A172 (cell line): ENCODE measurements around the gene ITGB4. TPM values are rescaled to one million over a fixed set of nuclear protein-coding genes. Genes with fewer than 3 reads are reported as not detected.
"Not testable (repeated sequence)": the region's sequence is repeated elsewhere in the genome, so short reads cannot be mapped to it uniquely, and the experiment has no call there.

Experiments used
- DNase-seq: peaks from one replicate; pipeline ENCODE4 v3.0.0-alpha.2; 2015; ENCODE audit warnings: low spot score
- total RNA-seq: library from RNA; depleted of rRNA; stranded (reverse); fragments of >200 nt; shearing (Covaris generic); gene quantifications from 2 replicates; pipeline ENCODE4 v1.2.3, GENCODE V29; 2014

ITGB4 gene
- total RNA-seq, 1 experiment from 2014 or later, result 15.0 TPM

GRCh38 chr17:75769536-75769935 is 48.3 kb downstream of the ITGB4 start:
- DNase-seq, result no peak

DNA sequence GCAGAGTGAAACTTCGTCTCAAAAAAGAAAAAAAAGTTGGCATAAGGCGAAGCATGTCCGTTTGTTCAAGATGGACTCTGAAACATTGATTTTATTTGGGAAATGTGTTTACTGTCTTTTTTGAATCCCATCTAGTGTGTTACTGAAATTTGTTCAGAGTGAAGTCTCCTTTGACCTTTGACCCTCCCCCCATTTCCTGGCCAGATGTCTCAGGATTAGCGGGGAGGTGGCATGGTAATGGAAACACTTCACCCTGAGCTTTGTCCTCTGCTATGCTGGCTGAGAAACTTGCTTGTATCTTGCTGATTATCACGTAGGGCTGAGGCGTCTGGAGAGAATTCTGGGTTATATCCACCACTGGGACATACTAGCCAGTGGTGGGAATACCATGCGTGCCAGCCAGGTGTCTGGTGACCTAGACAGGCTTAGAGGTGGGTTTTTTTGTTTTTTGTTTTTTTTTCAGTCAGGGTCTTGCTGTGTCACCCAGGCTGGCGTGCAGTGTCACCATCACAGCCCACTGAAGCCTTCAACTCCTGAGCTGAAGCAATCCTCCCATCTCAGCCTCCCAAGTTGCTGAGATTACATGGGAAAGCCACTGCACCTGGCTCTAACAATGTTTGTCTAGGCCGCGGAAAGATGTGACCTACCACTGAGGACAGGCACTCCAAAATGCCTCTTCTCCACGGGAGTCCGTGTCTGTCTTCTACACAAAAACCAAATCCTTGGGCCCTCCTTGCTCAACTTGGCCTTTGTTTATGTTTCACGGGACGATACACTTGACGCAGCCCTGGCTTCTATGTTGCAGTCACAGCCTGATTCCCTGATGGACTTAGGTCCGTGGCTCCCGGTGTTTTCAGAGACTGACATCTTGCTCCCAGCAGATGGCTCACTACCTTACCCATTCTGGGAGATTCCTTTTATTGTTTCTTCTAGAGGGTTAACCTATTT is 50.3 kb downstream of the ITGB4 start:
- DNase-seq, result no peak

- no peak for DNase-seq
These were observed 52.0 kb downstream of the ITGB4 start for GRCh38 chr17:75773121-75773807.

- no peak for DNase-seq
These were observed 52.7 kb downstream of the ITGB4 start for GRCh38 chr17:75773808-75774470.

DNA sequence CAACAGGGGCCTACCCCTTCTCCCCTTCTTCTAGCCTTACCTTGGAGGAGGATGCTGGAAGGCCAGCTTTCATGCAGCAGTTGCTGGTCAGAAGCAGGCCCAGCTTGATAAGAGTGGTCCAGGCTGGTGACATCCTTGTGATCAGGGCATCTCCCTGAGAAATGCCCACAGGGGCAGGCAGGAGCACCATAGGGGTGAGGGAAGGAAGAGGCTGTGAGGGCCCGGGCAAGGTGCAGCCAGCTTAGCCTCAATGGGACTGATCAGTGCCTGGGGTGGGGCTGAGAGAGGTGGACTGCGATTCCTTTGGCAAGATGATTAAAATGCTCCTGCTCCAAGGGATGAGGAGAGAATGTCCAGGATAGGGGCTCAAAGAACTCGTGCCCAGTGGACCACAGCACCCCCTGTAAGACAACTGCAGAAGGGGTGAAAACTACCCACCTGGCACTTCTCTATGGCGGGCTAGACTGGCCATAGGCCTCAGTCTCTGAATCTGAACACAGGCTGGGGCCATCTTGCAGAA is 53.3 kb downstream of the ITGB4 start:
- DNase-seq, result no peak

DNA sequence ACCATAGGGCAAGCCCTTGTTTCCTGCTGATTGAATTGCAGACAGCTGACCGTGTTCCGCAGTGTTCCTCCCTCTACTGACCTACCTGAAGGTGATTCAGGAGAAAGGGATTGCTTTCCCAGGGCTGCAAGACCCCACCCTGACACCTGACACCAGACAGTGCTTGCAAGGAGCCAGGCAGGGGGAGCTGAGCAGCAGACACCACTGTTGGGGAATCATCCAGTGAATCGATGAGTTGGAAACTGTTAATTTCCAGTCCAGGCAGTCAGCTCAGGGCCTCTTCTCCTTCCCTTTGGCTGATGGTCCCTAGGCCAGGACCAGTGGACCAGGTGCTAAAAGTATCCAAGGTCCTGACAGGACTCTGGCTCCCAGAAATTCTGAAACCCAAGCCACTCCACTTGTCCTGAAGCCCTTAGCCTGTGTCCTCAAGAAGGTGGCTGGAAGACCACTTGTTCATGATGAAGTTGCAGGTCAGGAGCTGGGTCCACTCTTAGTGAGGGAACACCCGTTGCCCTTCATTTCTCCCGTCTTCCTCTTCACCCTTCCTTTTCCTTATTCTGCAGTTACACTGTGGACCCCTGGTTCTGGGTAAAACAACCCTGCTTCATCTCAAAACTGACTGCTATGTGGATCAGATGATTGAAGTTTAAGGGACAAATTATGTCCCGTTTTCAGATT is 53.9 kb downstream of the ITGB4 start:
- DNase-seq, result no peak

- DNase-seq, result no peak
These were observed 55.4 kb downstream of the ITGB4 start for GRCh38 chr17:75776386-75777295.

GRCh38 chr17:75777296-75777922 is 56.1 kb downstream of the ITGB4 start:
- DNase-seq, result no peak

GRCh38 chr17:75778066-75778860 is 57.0 kb downstream of the ITGB4 start:
- not testable (repeated sequence) for DNase-seq

GRCh38 chr17:75778861-75779249 is 57.6 kb downstream of the ITGB4 start:
- no peak for DNase-seq

DNA sequence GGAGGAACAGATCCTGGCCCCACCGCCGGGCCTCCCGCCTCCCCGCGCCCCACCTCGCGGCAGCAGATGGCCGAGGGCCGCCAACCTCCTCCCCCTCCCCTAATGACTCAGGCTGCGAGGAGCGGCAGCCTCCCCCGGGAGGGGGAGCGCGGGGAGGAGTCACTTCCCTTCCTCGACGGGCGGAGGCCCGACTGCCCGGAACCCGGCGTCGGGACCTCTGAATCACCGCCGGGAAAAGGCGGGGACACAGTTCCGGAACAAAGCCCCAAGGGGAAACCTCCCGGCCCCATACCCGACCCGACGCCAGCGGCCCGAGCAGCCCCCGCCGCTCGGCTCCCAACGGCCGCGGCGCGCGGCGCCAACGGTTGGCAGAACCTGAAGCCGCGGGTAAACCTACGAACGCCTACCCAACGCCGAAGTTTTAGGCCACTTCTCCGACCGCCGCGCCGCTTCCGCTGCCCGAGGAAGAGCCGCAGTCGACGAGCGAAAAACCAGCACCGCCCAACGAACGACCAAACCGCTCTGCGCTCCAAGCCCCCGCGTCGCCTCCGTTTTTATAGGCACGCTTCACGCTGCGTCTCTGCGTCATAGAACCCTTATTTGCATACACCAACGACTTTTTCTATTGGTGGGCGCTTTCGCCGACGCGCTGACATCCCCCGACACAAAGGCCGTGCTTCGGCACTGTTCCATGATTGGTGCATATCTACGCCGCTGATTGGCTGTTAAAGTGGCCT is 58.2 kb downstream of the ITGB4 start:
- peak; percentile 100 for DNase-seq

DNA sequence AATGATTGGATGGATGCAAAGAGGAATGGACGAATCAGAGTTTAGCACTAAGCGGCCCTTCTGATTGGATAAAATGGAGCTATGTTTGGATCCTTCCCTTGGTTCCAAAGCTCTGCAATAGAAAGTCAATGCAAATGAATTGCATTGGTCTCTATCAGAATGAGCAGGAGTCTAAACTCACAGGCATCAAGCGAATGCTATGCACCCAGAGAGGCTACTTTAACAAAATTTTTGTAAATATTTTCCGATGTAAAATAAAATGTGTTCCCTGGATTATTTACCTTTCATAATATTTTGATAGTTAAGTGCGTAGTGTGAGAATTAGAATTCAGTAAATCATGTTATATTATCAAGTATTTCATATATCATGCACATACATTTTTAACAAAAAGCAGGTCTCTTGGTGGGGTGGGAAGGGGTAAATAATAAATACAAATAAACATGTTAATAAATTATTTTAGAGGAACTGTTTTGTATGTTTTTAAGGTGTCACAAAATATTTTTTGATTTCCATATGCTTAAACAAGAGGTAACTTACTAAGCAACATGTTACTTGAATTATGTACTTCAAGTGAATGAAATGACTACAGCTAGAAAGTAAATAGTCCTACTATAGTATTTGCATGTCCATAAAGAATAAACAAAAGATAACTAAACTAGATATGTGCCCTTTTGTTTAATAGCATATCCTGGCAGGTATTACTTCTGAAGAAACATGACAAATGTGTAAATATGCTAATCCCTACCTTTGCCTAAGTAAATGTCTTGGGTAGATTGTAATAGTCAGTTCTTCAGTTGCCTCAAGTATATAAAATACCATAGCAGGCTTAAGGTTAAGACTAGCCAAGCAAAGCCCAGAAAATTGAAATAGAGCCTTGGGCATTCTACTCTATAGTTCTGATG is 59.0 kb downstream of the ITGB4 start:
- no peak for DNase-seq

- DNase-seq, result peak; percentile 54
These were observed 62.0 kb downstream of the ITGB4 start for GRCh38 chr17:75783069-75783783.

DNA sequence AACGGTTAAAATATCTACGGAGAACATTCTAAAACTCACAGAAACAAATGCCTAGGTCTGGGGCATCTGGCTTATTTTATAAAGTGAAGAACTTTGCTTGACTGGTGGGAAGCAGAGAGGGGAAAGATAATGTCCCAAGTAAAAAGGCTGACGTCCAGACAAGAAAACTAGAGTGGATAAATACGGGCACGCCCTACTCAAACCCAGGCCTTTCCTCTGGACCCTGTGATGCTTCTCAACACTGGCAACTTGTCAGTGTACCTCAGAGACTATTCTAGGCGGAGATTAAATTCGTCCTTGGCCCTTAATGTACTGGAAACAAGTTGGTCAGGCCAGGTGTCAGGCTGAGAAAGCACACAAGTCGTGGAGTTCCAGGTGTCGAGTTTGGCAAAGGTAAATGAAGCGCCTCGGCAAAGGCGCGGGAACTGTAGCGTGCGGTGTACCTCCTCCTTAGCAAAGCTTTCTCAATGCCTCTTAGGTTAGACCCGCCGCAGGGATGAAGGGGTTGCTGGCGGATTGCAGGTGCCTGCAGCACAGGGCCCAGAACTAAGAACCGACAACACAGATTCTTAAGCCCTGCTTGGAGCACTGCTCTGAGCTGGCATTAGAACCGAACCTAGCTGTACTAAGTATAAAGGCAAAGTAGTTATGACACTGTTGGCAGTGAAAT is 62.7 kb downstream of the ITGB4 start:
- DNase-seq, result no peak

GRCh38 chr17:75784473-75785015 is 63.3 kb downstream of the ITGB4 start, which contains the start of gene UNK:
Gene UNK (plus strand): TSS chr17:75784806. CDS start chr17:75784881, 75 bp downstream.
- DNase-seq, result peak; percentile 98
